AG09309 (cell line): Measurements from ENCODE around the gene ASTN2.

Source experiments
- DNase-seq: peaks from one replicate; pipeline ENCODE4 v3.0.0-alpha.2; 2010; ENCODE audit warnings: low read depth
- H3K4me3 ChIP-seq: 2 replicates; pipeline ENCODE4 v1.5.1; 2011; ENCODE audit warnings: mild to moderate bottlenecking, low read depth, low read length, moderate library complexity; ENCODE audit not compliant: control insufficient read depth
- CTCF ChIP-seq: IDR thresholded peaks from 2 replicates; pipeline ENCODE4 v1.5.1; 2011; ENCODE audit warnings: mild to moderate bottlenecking, low read depth, low read length, inconsistent platforms; ENCODE audit not compliant: insufficient read depth, control insufficient read depth; ENCODE audit errors: missing control alignments

The ASTN2 gene

GRCh38 chr9:117104206-117104605, 310.7 kb downstream of the ASTN2 start:
- H3K4me3 ChIP-seq: no peak overlapping the region
- no peak for DNase-seq
- no peak for TF ChIP-seq CTCF

- no peak overlapping the region for H3K4me3 ChIP-seq
- no peak for TF ChIP-seq CTCF
- no peak for DNase-seq
Observed at GRCh38 chr9:117103438-117104110, 311.3 kb downstream of the ASTN2 start.

- no peak for TF ChIP-seq CTCF
- no peak overlapping the region for H3K4me3 ChIP-seq
- no peak for DNase-seq
Observed at GRCh38 chr9:117101008-117101407, 313.8 kb downstream of the ASTN2 start.

GRCh38 chr9:117098331-117098730, 316.5 kb downstream of the ASTN2 start:
- TF ChIP-seq CTCF: no peak
- H3K4me3 ChIP-seq: no peak overlapping the region
- no peak for DNase-seq

- no peak for DNase-seq
- TF ChIP-seq CTCF: no peak
- no peak overlapping the region for H3K4me3 ChIP-seq
Observed at GRCh38 chr9:117097761-117098160, 317.1 kb downstream of the ASTN2 start.

GRCh38 chr9:117096138-117096537, 318.7 kb downstream of the ASTN2 start:
- H3K4me3 ChIP-seq: no peak overlapping the region
- no peak for DNase-seq
- no peak for TF ChIP-seq CTCF
